B cell (primary cell): ENCODE data around the gene PHRF1. TPM values are rescaled to one million over a fixed set of nuclear protein-coding genes. Genes with fewer than 3 reads are reported as not detected.

Experiments used
- ATAC-seq: fragments of 200-7000 bp; cut with Tn5 transposase; one replicate; pipeline ENCODE4 v1.10.0; 2021; ENCODE audit warnings: low read depth, mild to moderate bottlenecking, moderate number of reproducible peaks, moderate library complexity
- CTCF ChIA-PET: fragments of 350-600 bp; sonication (Branson Sonifier 250); formaldehyde crosslinking; loops from one replicate; lab custom pipeline; 2021; ENCODE audit warnings: antibody characterized with exemption, inconsistent platforms; lab: Charles Lee
- POLR2A ChIA-PET: fragments of 350-600 bp; sonication (Branson Sonifier 250); formaldehyde crosslinking; loops from one replicate; lab custom pipeline; 2021; ENCODE audit warnings: antibody characterized with exemption; lab: Charles Lee
- DNase-seq: peaks from one replicate; pipeline ENCODE4 v3.0.0; 2013
- H2AFZ ChIP-seq: 2 replicates; pipeline ENCODE4 v1.6.1; 2012; ENCODE audit warnings: mild to moderate bottlenecking, low read depth, low read length; ENCODE audit not compliant: insufficient read depth, poor library complexity, severe bottlenecking
- H3K27ac ChIP-seq, 2 donors: 1 replicate in 1 of 2; 2 replicates in 1 of 2; pipeline ENCODE4 v1.5.1; 2012 to 2013; ENCODE audit warnings: low read length in 2 of 2, mild to moderate bottlenecking in 2 of 2, moderate library complexity in 1 of 2
- H3K27me3 ChIP-seq, 4 experiments: fragments of 200-600 bp in 1 of 4; sonication (generic) in 1 of 4; replicated peaks in 1 of 4; 1 replicate in 2 of 4; 2 replicates in 2 of 4; pipeline versions ENCODE4 v1.6.1 to v1.7.0; 2013 to 2016; ENCODE audit warnings: low read length in 3 of 4, mild to moderate bottlenecking in 2 of 4, mixed read lengths in 1 of 4, moderate library complexity in 1 of 4; ENCODE audit not compliant: insufficient read depth in 4 of 4, control insufficient read depth in 3 of 4; ENCODE audit errors: control extremely low read depth in 1 of 4
- H3K36me3 ChIP-seq, 2 experiments: replicated peaks in 1 of 2; 1 replicate in 1 of 2; 2 replicates in 1 of 2; pipeline versions ENCODE4 v1.6.1 to v1.7.1; 2013; ENCODE audit warnings: low read length in 1 of 2; ENCODE audit not compliant: insufficient read depth in 2 of 2, control insufficient read depth in 1 of 2; ENCODE audit errors: control extremely low read depth in 1 of 2, extremely low read depth in 1 of 2
- H3K4me1 ChIP-seq, 2 donors: fragments of 200-600 bp in 1 of 2; sonication (generic) in 1 of 2; 1 replicate in 1 of 2; 2 replicates in 1 of 2; pipeline versions ENCODE4 v1.5.1 to v1.6.1; 2013 to 2017; ENCODE audit warnings: low read length in 2 of 2; ENCODE audit not compliant: control insufficient read depth in 2 of 2, insufficient read depth in 2 of 2
- H3K4me2 ChIP-seq: replicated peaks from 2 replicates; pipeline ENCODE3; 2012; ENCODE audit warnings: mild to moderate bottlenecking, low read depth, low read length; ENCODE audit not compliant: poor library complexity, severe bottlenecking
- H3K4me3 ChIP-seq, 5 experiments: fragments of 200-600 bp in 1 of 5; sonication (generic) in 1 of 5; 1 replicate in 3 of 5; 2 replicates in 2 of 5; pipeline versions ENCODE4 v1.5.1 to v1.7.0; 2011 to 2016; ENCODE audit warnings: low read length in 4 of 5, mild to moderate bottlenecking in 4 of 5, low read depth in 2 of 5, control low read depth in 1 of 5, moderate library complexity in 1 of 5; ENCODE audit not compliant: insufficient read depth in 1 of 5; ENCODE audit errors: control extremely low read depth in 1 of 5, extremely low read depth in 1 of 5
- H3K79me2 ChIP-seq: fragments of 200-600 bp; sonication (generic); one replicate; pipeline ENCODE4 v1.6.0; 2016; ENCODE audit warnings: low read length; ENCODE audit not compliant: control insufficient read depth, insufficient read depth
- H3K9ac ChIP-seq: fragments of 200-600 bp; sonication (generic); 2 replicates; pipeline ENCODE4 v1.6.1; 2017; ENCODE audit warnings: mild to moderate bottlenecking, low read length, moderate library complexity
- H3K9me3 ChIP-seq, 3 donors: one replicate each; pipeline versions ENCODE4 v1.6.1 to v1.7.1; 2013; ENCODE audit warnings: low read length in 2 of 3; ENCODE audit not compliant: control insufficient read depth in 2 of 3, insufficient read depth in 1 of 3; ENCODE audit errors: control extremely low read depth in 1 of 3
- H4K20me1 ChIP-seq: 2 replicates; pipeline ENCODE4 v1.6.0; 2012; ENCODE audit warnings: mild to moderate bottlenecking, low read length; ENCODE audit not compliant: insufficient read depth, control insufficient read depth, poor library complexity, severe bottlenecking
- H3K27ac Mint-ChIP-seq: one replicate; pipeline ENCODE4 v1.8.0; 2021; ENCODE audit warnings: mixed read lengths
- H3K27me3 Mint-ChIP-seq: one replicate; pipeline ENCODE4 v1.8.0; 2021; ENCODE audit warnings: mixed read lengths
- H3K4me1 Mint-ChIP-seq: one replicate; pipeline ENCODE4 v1.8.0; 2021; ENCODE audit warnings: mixed read lengths
- H3K4me3 Mint-ChIP-seq: one replicate; pipeline ENCODE4 v1.8.0; 2021; ENCODE audit warnings: mixed read lengths
- H3K9me3 Mint-ChIP-seq: one replicate; pipeline ENCODE4 v1.8.0; 2022; ENCODE audit warnings: mixed read lengths; ENCODE audit not compliant: insufficient read depth
- CTCF ChIP-seq: fragments of 200-600 bp; IDR thresholded peaks from one replicate; pipeline ENCODE4 v1.8.0; 2022; ENCODE audit warnings: antibody characterized with exemption, mild to moderate bottlenecking
- EZH2 ChIP-seq: IDR thresholded peaks from 2 replicates; pipeline ENCODE4 v1.6.1; 2012; ENCODE audit warnings: borderline replicate concordance, low read depth, mild to moderate bottlenecking, moderate library complexity, low read length; ENCODE audit not compliant: insufficient read depth, poor library complexity, severe bottlenecking
- WGBS: methylation state at CpG from one replicate; pipeline ENCODE4 v1.1.5; 2013; ENCODE audit warnings: missing lambda C conversion rate; ENCODE audit not compliant: insufficient coverage; 5-methylcytosine and 5-hydroxymethylcytosine counted together
- intact Hi-C: fragments of 100-400 bp; cut with micrococcal nuclease; formaldehyde crosslinking; loops from one replicate; pipeline ENCODE4 v1.10.0; 2022
- polyA plus RNA-seq: library from polyadenylated mRNA; depleted of rRNA; stranded (reverse); fragments of >200 nt; gene quantifications from 2 replicates; pipeline ENCODE4 v1.2.3, GENCODE V29; 2012
- total RNA-seq, 2 donors: library from RNA; stranded (reverse); fragments of 120-200 nt in 1 of 2; gene quantifications; 1 replicate in 1 of 2; 2 replicates in 1 of 2; pipeline versions ENCODE4 v1.2.3 to v1.2.4, GENCODE V29; 2013 to 2022

Gene PHRF1
- total and polyA plus RNA-seq, 2 donors (not counting 1 experiment from before 2014, with no cell fraction given) = 22.3 to 57.9 TPM

- Histone ChIP-seq H3K4me1 (peaks cover 0 to 9% of the 10 kb centered on the region in 2 donors), H4K20me1 (peaks cover 4% of the 10 kb centered on the region), H2AFZ (no peak overlapping the region), H3K36me3 (peaks cover 0 to 7% of the 10 kb centered on the region in 2 experiments), H3K27ac (no peak overlapping the region), H3K9ac (no peak overlapping the region), H3K4me3 (no peak overlapping the region), H3K4me2 (no peak overlapping the region), H3K9me3 (no peaks in the 10 kb centered on the region), H3K79me2 (no peaks in the 10 kb centered on the region), H3K27me3 (peaks cover 0 to 4% (median 2%) of the 10 kb centered on the region in 4 experiments)
- ChIA-PET POLR2A (no interaction called here), CTCF (no interaction called here)
- H3K9me3 Mint-ChIP-seq = no peaks in the 10 kb centered on the region
- ATAC-seq = peak; percentile 62
- no peaks in the 10 kb centered on the region for H3K27me3 Mint-ChIP-seq
- no peak overlapping the region for H3K27ac Mint-ChIP-seq
- no peak for DNase-seq
- peaks cover 5% of the 10 kb centered on the region for H3K4me1 Mint-ChIP-seq
- intact Hi-C loops = no loop called here
- 80% methylated on average over 32 of the region's 32 CpGs for WGBS
- TF ChIP-seq EZH2 = no peak
- no peak for TF ChIP-seq CTCF
- H3K4me3 Mint-ChIP-seq = no peak overlapping the region
These were observed 27.3 kb upstream of the PHRF1 start for GRCh38 chr11:548700-549603.
